HepG2 (cell line): ENCODE data around the gene GIPC3. TPM values are rescaled to one million over a fixed set of nuclear protein-coding genes. Genes with fewer than 3 reads are reported as not detected.

Experiments used
- ISX ChIP-seq: sonication (generic); formaldehyde crosslinking; conservative IDR thresholded peaks from 2 replicates; pipeline ENCODE4 v1.5.0; 2020; ENCODE audit warnings: missing genetic modification reagents
- JUN ChIP-seq: sonication (generic); formaldehyde crosslinking; IDR thresholded peaks from 2 replicates; pipeline ENCODE4 v1.4.0; 2020; ENCODE audit warnings: mild to moderate bottlenecking, missing genetic modification reagents
- PHB2 ChIP-seq: fragments of 450-650 bp; IDR thresholded peaks from 2 replicates; pipeline ENCODE4 v1.6.1; 2018; ENCODE audit not compliant: partially characterized antibody
- RFXAP ChIP-seq: sonication (generic); formaldehyde crosslinking; IDR thresholded peaks from 2 replicates; pipeline ENCODE4 v1.4.0; 2020; ENCODE audit warnings: missing genetic modification reagents, borderline replicate concordance
- SP140L ChIP-seq: sonication (generic); formaldehyde crosslinking; IDR thresholded peaks from 2 replicates; pipeline ENCODE4 v1.4.0; 2020; ENCODE audit warnings: missing genetic modification reagents, borderline replicate concordance
- SP5 ChIP-seq: IDR thresholded peaks from 2 replicates; pipeline ENCODE4 v1.6.1; 2016; ENCODE audit warnings: low read depth, borderline replicate concordance
- TEAD2 ChIP-seq: sonication (generic); formaldehyde crosslinking; IDR thresholded peaks from 2 replicates; pipeline ENCODE4 v1.9.0; 2021; ENCODE audit warnings: missing genetic modification reagents
- ZBTB7A ChIP-seq: sonication (generic); formaldehyde crosslinking; IDR thresholded peaks from 2 replicates; pipeline ENCODE4 v1.8.0; 2022; ENCODE audit warnings: mild to moderate bottlenecking, missing genetic modification reagents
- ZFX ChIP-seq: sonication (generic); formaldehyde crosslinking; IDR thresholded peaks from 2 replicates; pipeline ENCODE4 v1.4.0; 2020; ENCODE audit warnings: mild to moderate bottlenecking, low read depth, missing genetic modification reagents, moderate library complexity
- ZNF225 ChIP-seq: sonication (generic); formaldehyde crosslinking; IDR thresholded peaks from 2 replicates; pipeline ENCODE4 v1.4.0; 2020; ENCODE audit warnings: mild to moderate bottlenecking, missing genetic modification reagents
- ZNF264 ChIP-seq: sonication (generic); formaldehyde crosslinking; IDR thresholded peaks from 2 replicates; pipeline ENCODE4 v1.4.0; 2020; ENCODE audit warnings: missing genetic modification reagents
- ZNF678 ChIP-seq: sonication (generic); formaldehyde crosslinking; IDR thresholded peaks from 2 replicates; pipeline ENCODE4 v1.4.0; 2020; ENCODE audit warnings: mild to moderate bottlenecking, missing genetic modification reagents
- ZNF703 ChIP-seq: sonication (generic); formaldehyde crosslinking; IDR thresholded peaks from 2 replicates; pipeline ENCODE4 v1.5.1; 2020; ENCODE audit warnings: missing genetic modification reagents, mild to moderate bottlenecking, moderate library complexity, borderline replicate concordance
- ZNF883 ChIP-seq: sonication (generic); formaldehyde crosslinking; IDR thresholded peaks from 2 replicates; pipeline ENCODE4 v1.5.1; 2020; ENCODE audit warnings: mild to moderate bottlenecking, missing genetic modification reagents; ENCODE audit errors: not compliant biosample characterization
- ZSCAN21 ChIP-seq: sonication (generic); formaldehyde crosslinking; IDR thresholded peaks from 2 replicates; pipeline ENCODE4 v1.8.0; 2022; ENCODE audit warnings: mild to moderate bottlenecking, missing genetic modification reagents, moderate library complexity, borderline replicate concordance
- ZSCAN22 ChIP-seq: sonication (generic); formaldehyde crosslinking; IDR thresholded peaks from 2 replicates; pipeline ENCODE4 v1.4.0; 2020; ENCODE audit warnings: mild to moderate bottlenecking, missing genetic modification reagents
- polyA plus RNA-seq, 8 experiments: library from polyadenylated mRNA; depleted of rRNA in 3 of 8; stranded (reverse) in 7 of 8; unstranded in 1 of 8; fragments of >200 nt; fragmentation: Illumina TruSeq in 4 of 8; extraction: Trizol in 4 of 8; gene quantifications; 2 replicates each; pipeline versions ENCODE4 v1.2.1 to v1.2.3, GENCODE V29; 2011 to 2016; ENCODE audit warnings: low read depth in 4 of 8, missing spikeins in 1 of 8, mixed read lengths in 1 of 8; ENCODE audit not compliant: insufficient read depth in 1 of 8
- total RNA-seq, 5 experiments: library from RNA; depleted of rRNA; stranded (reverse); fragments of >200 nt; fragmentation: Illumina TruSeq; extraction: Trizol; gene quantifications; 2 replicates each; pipeline ENCODE4 v1.2.3, GENCODE V29; 2016; ENCODE audit warnings: low read depth in 1 of 5
- TF ChIP-seq, protein P1 (sequence below): sonication (generic); formaldehyde crosslinking; IDR thresholded peaks from 2 replicates; pipeline ENCODE4 v1.4.0; 2020; ENCODE audit warnings: mild to moderate bottlenecking, missing genetic modification reagents
- TF ChIP-seq, protein P2 (sequence below): IDR thresholded peaks from 2 replicates; pipeline ENCODE4 v1.6.1; 2012; ENCODE audit warnings: low read length, improper control_type of control experiment
- TF ChIP-seq, protein P3 (sequence below): sonication (generic); formaldehyde crosslinking; IDR thresholded peaks from 2 replicates; pipeline ENCODE4 v1.4.0; 2020; ENCODE audit warnings: mild to moderate bottlenecking, missing genetic modification reagents

The GIPC3 gene
- total and polyA plus RNA-seq, 2 of the 13 experiments (the other 11 are each of a cell fraction or from before 2014, with no cell fraction given) = 0.05 TPM; not detected in 1

DNA sequence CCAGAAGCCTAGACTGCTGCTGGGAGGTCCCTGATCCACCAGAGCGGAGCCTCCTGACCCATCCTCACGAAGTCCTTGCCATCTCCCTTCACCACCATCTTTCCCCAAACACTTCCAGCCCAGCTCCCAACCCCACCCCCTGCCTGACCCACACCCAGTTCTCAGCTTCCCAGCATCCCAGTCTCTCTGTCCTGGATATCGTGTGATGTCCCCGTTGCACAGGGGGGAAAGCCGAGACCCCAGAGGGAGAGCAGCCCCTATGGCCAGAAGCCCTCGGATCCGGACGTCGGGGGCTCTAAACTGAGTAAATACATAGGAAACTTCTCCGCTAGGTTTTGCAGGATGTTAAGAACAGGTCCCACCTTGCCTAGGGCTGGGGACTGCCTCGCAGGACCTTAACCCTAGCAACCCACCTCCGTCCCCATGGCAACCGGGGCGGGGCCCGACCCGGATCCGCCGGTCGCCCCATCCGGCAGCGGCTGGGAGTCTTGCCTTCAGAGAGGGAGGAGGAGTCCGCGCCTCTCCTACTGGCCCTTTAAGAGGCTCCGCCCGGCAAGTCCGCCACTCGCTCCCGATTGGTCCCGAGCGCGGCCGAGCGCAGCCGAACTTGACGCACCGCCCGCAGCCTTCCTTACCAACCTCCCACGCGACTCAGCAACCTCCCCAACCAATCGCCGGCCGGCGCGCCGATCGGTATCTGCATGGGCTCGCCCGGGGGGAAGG is 13.0 kb upstream of the GIPC3 start (continued):
- no peak for TF ChIP-seq SP140L (CRISPR knock-in tag)
- TF ChIP-seq, protein P1, sequence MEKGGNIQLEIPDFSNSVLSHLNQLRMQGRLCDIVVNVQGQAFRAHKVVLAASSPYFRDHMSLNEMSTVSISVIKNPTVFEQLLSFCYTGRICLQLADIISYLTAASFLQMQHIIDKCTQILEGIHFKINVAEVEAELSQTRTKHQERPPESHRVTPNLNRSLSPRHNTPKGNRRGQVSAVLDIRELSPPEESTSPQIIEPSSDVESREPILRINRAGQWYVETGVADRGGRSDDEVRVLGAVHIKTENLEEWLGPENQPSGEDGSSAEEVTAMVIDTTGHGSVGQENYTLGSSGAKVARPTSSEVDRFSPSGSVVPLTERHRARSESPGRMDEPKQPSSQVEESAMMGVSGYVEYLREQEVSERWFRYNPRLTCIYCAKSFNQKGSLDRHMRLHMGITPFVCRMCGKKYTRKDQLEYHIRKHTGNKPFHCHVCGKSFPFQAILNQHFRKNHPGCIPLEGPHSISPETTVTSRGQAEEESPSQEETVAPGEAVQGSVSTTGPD (CRISPR knock-in tag) = no peak
- no peak for TF ChIP-seq ZNF678 (CRISPR knock-in tag)
- TF ChIP-seq ZNF703 (CRISPR knock-in tag) = no peak
- TF ChIP-seq RFXAP (CRISPR knock-in tag) = 0 out of 2 replicates have a peak, but pooled peaks have one; percentile 63
- TF ChIP-seq, protein P2, sequence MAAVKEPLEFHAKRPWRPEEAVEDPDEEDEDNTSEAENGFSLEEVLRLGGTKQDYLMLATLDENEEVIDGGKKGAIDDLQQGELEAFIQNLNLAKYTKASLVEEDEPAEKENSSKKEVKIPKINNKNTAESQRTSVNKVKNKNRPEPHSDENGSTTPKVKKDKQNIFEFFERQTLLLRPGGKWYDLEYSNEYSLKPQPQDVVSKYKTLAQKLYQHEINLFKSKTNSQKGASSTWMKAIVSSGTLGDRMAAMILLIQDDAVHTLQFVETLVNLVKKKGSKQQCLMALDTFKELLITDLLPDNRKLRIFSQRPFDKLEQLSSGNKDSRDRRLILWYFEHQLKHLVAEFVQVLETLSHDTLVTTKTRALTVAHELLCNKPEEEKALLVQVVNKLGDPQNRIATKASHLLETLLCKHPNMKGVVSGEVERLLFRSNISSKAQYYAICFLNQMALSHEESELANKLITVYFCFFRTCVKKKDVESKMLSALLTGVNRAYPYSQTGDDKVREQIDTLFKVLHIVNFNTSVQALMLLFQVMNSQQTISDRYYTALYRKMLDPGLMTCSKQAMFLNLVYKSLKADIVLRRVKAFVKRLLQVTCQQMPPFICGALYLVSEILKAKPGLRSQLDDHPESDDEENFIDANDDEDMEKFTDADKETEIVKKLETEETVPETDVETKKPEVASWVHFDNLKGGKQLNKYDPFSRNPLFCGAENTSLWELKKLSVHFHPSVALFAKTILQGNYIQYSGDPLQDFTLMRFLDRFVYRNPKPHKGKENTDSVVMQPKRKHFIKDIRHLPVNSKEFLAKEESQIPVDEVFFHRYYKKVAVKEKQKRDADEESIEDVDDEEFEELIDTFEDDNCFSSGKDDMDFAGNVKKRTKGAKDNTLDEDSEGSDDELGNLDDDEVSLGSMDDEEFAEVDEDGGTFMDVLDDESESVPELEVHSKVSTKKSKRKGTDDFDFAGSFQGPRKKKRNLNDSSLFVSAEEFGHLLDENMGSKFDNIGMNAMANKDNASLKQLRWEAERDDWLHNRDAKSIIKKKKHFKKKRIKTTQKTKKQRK = no peak
- no peak for TF ChIP-seq ZNF225 (CRISPR knock-in tag)
- no peak for TF ChIP-seq ZNF883 (CRISPR knock-in tag)
- no peak for TF ChIP-seq JUN (CRISPR knock-in tag)
- TF ChIP-seq ZSCAN21 (CRISPR knock-in tag) = no peak
- TF ChIP-seq ISX = no peak
- peak; percentile 64; the same call in 1 of the 2 replicates for TF ChIP-seq SP5
- no peak for TF ChIP-seq ZSCAN22 (CRISPR knock-in tag)
- TF ChIP-seq, protein P3, sequence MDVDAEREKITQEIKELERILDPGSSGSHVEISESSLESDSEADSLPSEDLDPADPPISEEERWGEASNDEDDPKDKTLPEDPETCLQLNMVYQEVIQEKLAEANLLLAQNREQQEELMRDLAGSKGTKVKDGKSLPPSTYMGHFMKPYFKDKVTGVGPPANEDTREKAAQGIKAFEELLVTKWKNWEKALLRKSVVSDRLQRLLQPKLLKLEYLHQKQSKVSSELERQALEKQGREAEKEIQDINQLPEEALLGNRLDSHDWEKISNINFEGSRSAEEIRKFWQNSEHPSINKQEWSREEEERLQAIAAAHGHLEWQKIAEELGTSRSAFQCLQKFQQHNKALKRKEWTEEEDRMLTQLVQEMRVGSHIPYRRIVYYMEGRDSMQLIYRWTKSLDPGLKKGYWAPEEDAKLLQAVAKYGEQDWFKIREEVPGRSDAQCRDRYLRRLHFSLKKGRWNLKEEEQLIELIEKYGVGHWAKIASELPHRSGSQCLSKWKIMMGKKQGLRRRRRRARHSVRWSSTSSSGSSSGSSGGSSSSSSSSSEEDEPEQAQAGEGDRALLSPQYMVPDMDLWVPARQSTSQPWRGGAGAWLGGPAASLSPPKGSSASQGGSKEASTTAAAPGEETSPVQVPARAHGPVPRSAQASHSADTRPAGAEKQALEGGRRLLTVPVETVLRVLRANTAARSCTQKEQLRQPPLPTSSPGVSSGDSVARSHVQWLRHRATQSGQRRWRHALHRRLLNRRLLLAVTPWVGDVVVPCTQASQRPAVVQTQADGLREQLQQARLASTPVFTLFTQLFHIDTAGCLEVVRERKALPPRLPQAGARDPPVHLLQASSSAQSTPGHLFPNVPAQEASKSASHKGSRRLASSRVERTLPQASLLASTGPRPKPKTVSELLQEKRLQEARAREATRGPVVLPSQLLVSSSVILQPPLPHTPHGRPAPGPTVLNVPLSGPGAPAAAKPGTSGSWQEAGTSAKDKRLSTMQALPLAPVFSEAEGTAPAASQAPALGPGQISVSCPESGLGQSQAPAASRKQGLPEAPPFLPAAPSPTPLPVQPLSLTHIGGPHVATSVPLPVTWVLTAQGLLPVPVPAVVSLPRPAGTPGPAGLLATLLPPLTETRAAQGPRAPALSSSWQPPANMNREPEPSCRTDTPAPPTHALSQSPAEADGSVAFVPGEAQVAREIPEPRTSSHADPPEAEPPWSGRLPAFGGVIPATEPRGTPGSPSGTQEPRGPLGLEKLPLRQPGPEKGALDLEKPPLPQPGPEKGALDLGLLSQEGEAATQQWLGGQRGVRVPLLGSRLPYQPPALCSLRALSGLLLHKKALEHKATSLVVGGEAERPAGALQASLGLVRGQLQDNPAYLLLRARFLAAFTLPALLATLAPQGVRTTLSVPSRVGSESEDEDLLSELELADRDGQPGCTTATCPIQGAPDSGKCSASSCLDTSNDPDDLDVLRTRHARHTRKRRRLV (CRISPR knock-in tag) = peak; percentile 78; the same call in 1 of the 2 replicates
- TF ChIP-seq PHB2 = no peak
- no peak for TF ChIP-seq ZBTB7A (CRISPR knock-in tag)
- no peak for TF ChIP-seq ZNF264 (CRISPR knock-in tag)
- TF ChIP-seq ZFX (CRISPR knock-in tag) = no peak
- TF ChIP-seq TEAD2 (CRISPR knock-in tag) = no peak
